GM12875 (cell line): Measurements from ENCODE around the gene ALKBH1.
"Not testable (repeated sequence)": the region's sequence is repeated elsewhere in the genome, so short reads cannot be mapped to it uniquely, and the experiment has no call there.

Source experiments
- H3K4me3 ChIP-seq: one replicate; pipeline ENCODE4 v1.5.1; 2011; ENCODE audit warnings: low read depth, low read length, control low read depth
- TF ChIP-seq, protein P1 (sequence below): IDR thresholded peaks from 2 replicates; pipeline ENCODE4 v1.5.1; 2011; ENCODE audit warnings: low read depth, mild to moderate bottlenecking, control low read depth, inconsistent platforms, low read length, moderate library complexity, borderline replicate concordance; ENCODE audit not compliant: insufficient read depth

The ALKBH1 gene

DNA sequence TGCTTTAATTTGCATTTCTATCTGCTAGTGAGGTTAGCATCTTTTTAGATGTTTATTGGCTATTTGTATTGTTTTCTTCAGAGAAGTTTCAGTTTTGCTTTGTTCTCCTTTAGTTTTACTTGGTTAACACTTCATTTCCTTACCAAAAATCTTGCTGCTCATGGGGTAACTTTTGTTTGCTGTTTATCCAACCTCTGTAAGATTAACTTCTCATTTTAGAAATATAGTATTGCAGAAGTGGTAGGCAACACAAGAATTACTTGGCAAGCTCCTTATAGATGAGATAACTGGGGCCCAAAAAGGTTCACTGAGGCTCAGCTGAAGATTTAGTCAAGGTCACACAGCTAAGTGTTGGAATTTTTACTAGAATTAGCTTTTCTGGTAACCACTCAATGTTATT is 40.5 kb downstream of the ALKBH1 start:
- H3K4me3 ChIP-seq: no peak overlapping the region
- TF ChIP-seq, protein P1, sequence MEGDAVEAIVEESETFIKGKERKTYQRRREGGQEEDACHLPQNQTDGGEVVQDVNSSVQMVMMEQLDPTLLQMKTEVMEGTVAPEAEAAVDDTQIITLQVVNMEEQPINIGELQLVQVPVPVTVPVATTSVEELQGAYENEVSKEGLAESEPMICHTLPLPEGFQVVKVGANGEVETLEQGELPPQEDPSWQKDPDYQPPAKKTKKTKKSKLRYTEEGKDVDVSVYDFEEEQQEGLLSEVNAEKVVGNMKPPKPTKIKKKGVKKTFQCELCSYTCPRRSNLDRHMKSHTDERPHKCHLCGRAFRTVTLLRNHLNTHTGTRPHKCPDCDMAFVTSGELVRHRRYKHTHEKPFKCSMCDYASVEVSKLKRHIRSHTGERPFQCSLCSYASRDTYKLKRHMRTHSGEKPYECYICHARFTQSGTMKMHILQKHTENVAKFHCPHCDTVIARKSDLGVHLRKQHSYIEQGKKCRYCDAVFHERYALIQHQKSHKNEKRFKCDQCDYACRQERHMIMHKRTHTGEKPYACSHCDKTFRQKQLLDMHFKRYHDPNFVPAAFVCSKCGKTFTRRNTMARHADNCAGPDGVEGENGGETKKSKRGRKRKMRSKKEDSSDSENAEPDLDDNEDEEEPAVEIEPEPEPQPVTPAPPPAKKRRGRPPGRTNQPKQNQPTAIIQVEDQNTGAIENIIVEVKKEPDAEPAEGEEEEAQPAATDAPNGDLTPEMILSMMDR: no peak

DNA sequence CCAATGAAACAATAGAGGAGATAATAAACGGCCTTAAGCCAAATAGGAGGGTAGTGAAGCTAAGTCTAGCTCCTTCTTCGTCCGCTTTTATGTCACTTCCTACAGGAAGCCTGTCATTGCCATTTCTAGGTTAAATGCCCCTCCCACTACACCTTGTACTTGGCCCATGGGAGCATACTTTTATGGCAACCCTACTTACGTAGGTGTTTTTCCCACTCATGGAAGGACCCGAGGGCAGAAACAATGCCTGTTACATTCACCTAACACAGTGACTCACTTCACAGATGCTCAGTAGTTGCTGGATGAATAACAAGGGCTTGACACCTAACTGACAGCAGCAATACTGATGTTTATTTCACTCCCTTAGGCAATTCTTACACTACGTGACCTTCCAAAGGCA is 44.5 kb downstream of the ALKBH1 start:
- TF ChIP-seq, protein P1: no peak
- H3K4me3 ChIP-seq: no peak overlapping the region

DNA sequence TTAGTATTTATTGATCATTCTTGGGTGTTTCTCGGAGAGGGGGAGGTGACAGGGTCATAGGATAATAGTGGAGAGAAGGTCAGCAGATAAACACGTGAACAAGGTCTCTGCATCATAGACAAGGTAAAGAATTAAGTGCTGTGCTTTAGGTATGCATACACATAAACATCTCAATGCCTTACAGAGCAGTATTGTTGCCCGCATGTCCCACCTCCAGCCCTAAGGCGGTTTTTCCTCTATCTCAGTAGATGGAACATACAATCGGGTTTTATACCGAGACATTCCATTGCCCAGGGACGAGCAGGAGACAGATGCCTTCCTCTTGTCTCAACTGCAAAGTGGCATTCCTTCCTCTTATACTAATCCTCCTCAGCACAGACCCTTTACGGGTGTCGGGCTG is 46.3 kb downstream of the ALKBH1 start:
- not testable (repeated sequence) for H3K4me3 ChIP-seq

DNA sequence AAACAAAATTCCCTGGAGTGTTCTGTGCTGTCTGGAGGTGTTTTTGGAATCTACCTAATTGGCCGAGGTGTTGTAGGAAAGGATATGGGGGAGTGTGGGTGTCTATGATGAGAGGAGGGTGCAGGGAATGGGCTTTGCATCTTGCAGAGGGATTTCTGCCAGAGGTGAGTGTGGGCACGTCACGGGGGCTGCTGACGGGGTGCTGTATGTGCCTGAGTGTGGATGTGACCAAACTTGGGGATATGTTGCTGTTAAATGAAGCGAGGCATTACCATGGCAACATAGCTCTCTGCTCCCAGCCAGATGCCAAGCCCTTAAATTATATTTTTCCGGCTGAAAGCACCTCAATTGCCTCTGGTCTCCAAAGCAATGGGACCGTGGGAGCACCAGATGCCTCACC is 47.1 kb downstream of the ALKBH1 start:
- TF ChIP-seq, protein P1: no peak
- no peak overlapping the region for H3K4me3 ChIP-seq

DNA sequence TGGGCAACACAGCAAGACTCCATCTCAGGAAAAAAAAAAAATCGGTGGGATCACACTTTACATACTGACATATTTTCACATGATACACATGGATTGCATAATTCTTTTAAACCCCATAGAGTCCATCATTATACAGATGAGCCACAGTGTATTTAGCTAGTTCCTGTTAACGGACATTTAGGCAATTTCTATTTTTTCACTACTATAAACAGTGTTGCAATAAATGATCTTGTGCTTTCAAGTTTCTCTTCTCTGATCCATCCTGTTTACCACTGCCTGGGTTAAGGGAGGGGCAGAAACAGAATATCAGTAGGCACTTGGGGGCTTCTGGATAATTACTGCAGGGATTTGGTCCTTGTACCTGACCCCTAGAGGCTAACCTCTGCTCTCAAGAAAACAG is 48.0 kb downstream of the ALKBH1 start:
- TF ChIP-seq, protein P1: no peak
- H3K4me3 ChIP-seq: no peak overlapping the region

DNA sequence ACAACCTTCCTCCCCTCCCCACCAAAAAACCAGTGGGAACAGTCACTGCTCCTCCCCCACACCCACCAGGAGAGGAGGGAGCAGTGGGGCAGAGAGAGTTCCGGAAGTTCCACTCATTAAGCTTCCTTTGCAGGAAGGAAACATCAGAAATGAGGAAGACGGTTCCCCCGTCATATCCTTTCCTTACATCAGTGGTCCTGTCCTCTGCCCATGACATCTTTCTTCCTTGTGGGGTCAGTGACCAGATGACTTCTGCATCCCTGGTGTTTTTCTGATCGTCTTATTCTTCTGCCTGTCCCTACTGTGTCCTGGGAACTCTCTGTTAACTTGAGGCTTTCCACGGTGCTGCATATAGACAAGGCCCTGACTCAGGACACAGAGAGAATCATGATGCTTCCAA is 50.5 kb downstream of the ALKBH1 start:
- TF ChIP-seq, protein P1: no peak
- no peak overlapping the region for H3K4me3 ChIP-seq

DNA sequence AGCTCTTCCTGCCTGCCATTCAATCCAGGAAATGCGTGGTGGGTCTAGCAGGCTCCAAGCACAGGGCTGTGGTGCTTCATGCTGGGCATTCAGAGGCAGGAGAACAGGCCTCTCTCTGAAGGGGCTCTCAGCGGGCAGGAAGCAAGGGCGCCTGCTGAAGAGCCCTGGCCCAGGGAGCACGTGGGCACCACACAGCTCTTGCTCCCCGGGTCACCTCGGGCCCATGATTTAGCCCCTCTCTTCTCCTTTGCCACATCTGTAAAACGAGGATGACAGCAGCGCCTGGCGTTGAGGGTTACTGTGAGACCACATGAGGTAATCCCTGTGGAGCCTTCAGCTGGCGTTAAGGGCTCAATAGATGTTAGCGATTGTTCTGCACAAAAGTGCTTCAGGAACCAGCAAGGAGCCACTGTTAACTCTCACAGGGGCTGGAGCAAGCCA is 53.8 kb downstream of the ALKBH1 start:
- TF ChIP-seq, protein P1: no peak
- H3K4me3 ChIP-seq: no peak overlapping the region

DNA sequence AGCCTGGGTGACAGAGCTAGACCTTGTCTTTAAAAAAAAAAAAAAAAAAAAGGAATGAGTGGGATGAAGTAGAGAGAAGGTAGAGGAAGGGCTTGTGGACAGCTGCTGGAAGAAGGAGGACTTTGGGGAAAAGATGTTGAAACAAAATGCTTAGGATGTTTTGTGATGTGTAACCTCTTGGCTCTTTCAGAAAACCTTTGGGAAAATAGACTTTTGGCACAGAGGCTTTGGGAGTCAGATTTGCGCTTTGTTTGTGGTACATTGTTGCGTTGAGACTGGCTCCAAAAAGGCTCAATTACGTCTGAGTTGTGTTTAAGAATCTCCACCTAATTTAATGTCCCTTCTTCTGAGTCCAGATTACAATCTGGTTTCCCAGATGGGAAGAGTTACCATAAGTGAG is 58.5 kb downstream of the ALKBH1 start:
- TF ChIP-seq, protein P1: no peak
- no peak overlapping the region for H3K4me3 ChIP-seq
